ENCODE measurements around the gene QSOX1.

The QSOX1 gene

GRCh38 chr1:180160357-180160756 lies 5.7 kb downstream of the QSOX1 start:
- H3K36me3 ChIP-seq (ENCODE audit: insufficient read depth, low read length), result peaks cover 14% of the 10 kb centered on the region
- H3K79me2 ChIP-seq (ENCODE audit: control insufficient read depth, insufficient read depth, low read length, unreplicated experiment), result peaks cover 93% of the 10 kb centered on the region

GRCh38 chr1:180163041-180163440 lies 8.4 kb downstream of the QSOX1 start:
- no peak overlapping the region for H3K4me3 ChIP-seq (ENCODE audit: low read depth, low read length)
- H3K36me3 ChIP-seq (ENCODE audit: insufficient read depth, low read length), result peaks cover 17% of the 10 kb centered on the region
- H2AFZ ChIP-seq (ENCODE audit: low read length, unreplicated experiment), result no peak overlapping the region
- no peaks in the 10 kb centered on the region for H3K27me3 ChIP-seq (ENCODE audit: insufficient read depth, low read length)
- H3K79me2 ChIP-seq (ENCODE audit: control insufficient read depth, insufficient read depth, low read length, unreplicated experiment), result peaks cover 83% of the 10 kb centered on the region
- H3K27ac ChIP-seq (ENCODE audit: low read depth, low read length), result no peak overlapping the region
- peaks cover 32% of the 10 kb centered on the region for H3K4me1 ChIP-seq (ENCODE audit: control insufficient read depth, insufficient read depth, low read length, unreplicated experiment)

More at GRCh38 chr1:180160357-180160756, 5.7 kb downstream of the QSOX1 start:
- Histone ChIP-seq H2AFZ (ENCODE audit: low read length, unreplicated experiment) (no peak overlapping the region), H3K27me3 (ENCODE audit: insufficient read depth, low read length) (no peaks in the 10 kb centered on the region), H3K27ac (ENCODE audit: low read depth, low read length) (no peak overlapping the region), H3K4me3 (ENCODE audit: low read depth, low read length) (no peak overlapping the region), H3K4me1 (ENCODE audit: control insufficient read depth, insufficient read depth, low read length, unreplicated experiment) (peaks cover 28% of the 10 kb centered on the region)

GRCh38 chr1:180165096-180165495 lies 10.4 kb downstream of the QSOX1 start:
- no peak overlapping the region for H2AFZ ChIP-seq (ENCODE audit: low read length, unreplicated experiment)
- H3K27me3 ChIP-seq (ENCODE audit: insufficient read depth, low read length), result no peaks in the 10 kb centered on the region
- H3K27ac ChIP-seq (ENCODE audit: low read depth, low read length), result no peak overlapping the region
- no peak overlapping the region for H3K4me3 ChIP-seq (ENCODE audit: low read depth, low read length)
- peaks cover 14% of the 10 kb centered on the region for H3K36me3 ChIP-seq (ENCODE audit: insufficient read depth, low read length)
- peaks cover 28% of the 10 kb centered on the region for H3K4me1 ChIP-seq (ENCODE audit: control insufficient read depth, insufficient read depth, low read length, unreplicated experiment)
- peaks cover 66% of the 10 kb centered on the region for H3K79me2 ChIP-seq (ENCODE audit: control insufficient read depth, insufficient read depth, low read length, unreplicated experiment)

- H3K4me3 ChIP-seq (ENCODE audit: low read depth, low read length), result no peak overlapping the region
- H3K36me3 ChIP-seq (ENCODE audit: insufficient read depth, low read length), result peaks cover 9% of the 10 kb centered on the region; the same call in 1 of the 2 replicates
- no peak overlapping the region for H3K27ac ChIP-seq (ENCODE audit: low read depth, low read length)
- peaks cover 60% of the 10 kb centered on the region for H3K79me2 ChIP-seq (ENCODE audit: control insufficient read depth, insufficient read depth, low read length, unreplicated experiment)
- peaks cover 22% of the 10 kb centered on the region for H3K4me1 ChIP-seq (ENCODE audit: control insufficient read depth, insufficient read depth, low read length, unreplicated experiment)
- no peaks in the 10 kb centered on the region for H3K27me3 ChIP-seq (ENCODE audit: insufficient read depth, low read length)
- no peak overlapping the region for H2AFZ ChIP-seq (ENCODE audit: low read length, unreplicated experiment)
These were observed 11.1 kb downstream of the QSOX1 start for GRCh38 chr1:180165509-180166435.

GRCh38 chr1:180166436-180166800 lies 11.7 kb downstream of the QSOX1 start:
- no peak overlapping the region for H2AFZ ChIP-seq (ENCODE audit: low read length, unreplicated experiment)
- peaks cover 6% of the 10 kb centered on the region; the same call in 1 of the 2 replicates for H3K36me3 ChIP-seq (ENCODE audit: insufficient read depth, low read length)
- peaks cover 56% of the 10 kb centered on the region for H3K79me2 ChIP-seq (ENCODE audit: control insufficient read depth, insufficient read depth, low read length, unreplicated experiment)
- H3K4me1 ChIP-seq (ENCODE audit: control insufficient read depth, insufficient read depth, low read length, unreplicated experiment), result peaks cover 22% of the 10 kb centered on the region
- H3K27me3 ChIP-seq (ENCODE audit: insufficient read depth, low read length), result no peaks in the 10 kb centered on the region
- no peak overlapping the region for H3K27ac ChIP-seq (ENCODE audit: low read depth, low read length)
- no peak overlapping the region for H3K4me3 ChIP-seq (ENCODE audit: low read depth, low read length)

- H3K79me2 ChIP-seq (ENCODE audit: control insufficient read depth, insufficient read depth, low read length, unreplicated experiment), result peaks cover 48% of the 10 kb centered on the region
- 0 out of 2 replicates have a peak, but pooled peaks cover 5% of the 10 kb centered on the region for H3K36me3 ChIP-seq (ENCODE audit: insufficient read depth, low read length)
- peaks cover 22% of the 10 kb centered on the region for H3K4me1 ChIP-seq (ENCODE audit: control insufficient read depth, insufficient read depth, low read length, unreplicated experiment)
These were observed 12.5 kb downstream of the QSOX1 start for GRCh38 chr1:180167021-180167701.

GRCh38 chr1:180167721-180168467 lies 13.2 kb downstream of the QSOX1 start:
- Histone ChIP-seq H2AFZ (ENCODE audit: low read length, unreplicated experiment) (no peak overlapping the region), H3K4me3 (ENCODE audit: low read depth, low read length) (no peak overlapping the region), H3K79me2 (ENCODE audit: control insufficient read depth, insufficient read depth, low read length, unreplicated experiment) (peaks cover 41% of the 10 kb centered on the region), H3K27ac (ENCODE audit: low read depth, low read length) (no peak overlapping the region), H3K36me3 (ENCODE audit: insufficient read depth, low read length) (0 out of 2 replicates have a peak, but pooled peaks cover 5% of the 10 kb centered on the region), H3K27me3 (ENCODE audit: insufficient read depth, low read length) (no peaks in the 10 kb centered on the region), H3K4me1 (ENCODE audit: control insufficient read depth, insufficient read depth, low read length, unreplicated experiment) (peaks cover 22% of the 10 kb centered on the region)

More at GRCh38 chr1:180167021-180167701, 12.5 kb downstream of the QSOX1 start:
- Histone ChIP-seq H2AFZ (ENCODE audit: low read length, unreplicated experiment) (no peak overlapping the region), H3K27ac (ENCODE audit: low read depth, low read length) (no peak overlapping the region), H3K27me3 (ENCODE audit: insufficient read depth, low read length) (no peaks in the 10 kb centered on the region), H3K4me3 (ENCODE audit: low read depth, low read length) (no peak overlapping the region)

GRCh38 chr1:180168786-180169639 lies 14.3 kb downstream of the QSOX1 start:
- peaks cover 33% of the 10 kb centered on the region for H3K79me2 ChIP-seq (ENCODE audit: control insufficient read depth, insufficient read depth, low read length, unreplicated experiment)
- 0 out of 2 replicates have a peak, but pooled peaks cover 5% of the 10 kb centered on the region for H3K36me3 ChIP-seq (ENCODE audit: insufficient read depth, low read length)
- H2AFZ ChIP-seq (ENCODE audit: low read length, unreplicated experiment), result no peak overlapping the region
- no peak overlapping the region for H3K27ac ChIP-seq (ENCODE audit: low read depth, low read length)
- H3K27me3 ChIP-seq (ENCODE audit: insufficient read depth, low read length), result no peaks in the 10 kb centered on the region
- H3K4me3 ChIP-seq (ENCODE audit: low read depth, low read length), result no peak overlapping the region
- peaks cover 29% of the 10 kb centered on the region for H3K4me1 ChIP-seq (ENCODE audit: control insufficient read depth, insufficient read depth, low read length, unreplicated experiment)

- Histone ChIP-seq H3K27ac (ENCODE audit: low read depth, low read length) (no peak overlapping the region), H3K4me3 (ENCODE audit: low read depth, low read length) (no peak overlapping the region), H3K27me3 (ENCODE audit: insufficient read depth, low read length) (no peaks in the 10 kb centered on the region), H2AFZ (ENCODE audit: low read length, unreplicated experiment) (no peak overlapping the region), H3K4me1 (ENCODE audit: control insufficient read depth, insufficient read depth, low read length, unreplicated experiment) (peaks cover 36% of the 10 kb centered on the region), H3K79me2 (ENCODE audit: control insufficient read depth, insufficient read depth, low read length, unreplicated experiment) (peaks cover 26% of the 10 kb centered on the region), H3K36me3 (ENCODE audit: insufficient read depth, low read length) (0 out of 2 replicates have a peak, but pooled peaks cover 5% of the 10 kb centered on the region)
These were observed 15.0 kb downstream of the QSOX1 start for GRCh38 chr1:180169640-180170195.

Measured in ACC112 (cell line).